HCT116 (cell line): Measurements from ENCODE around the gene MON2.

Source experiments
- EGR1 ChIP-seq: IDR thresholded peaks from 2 replicates; pipeline ENCODE4 v1.6.1; 2012; ENCODE audit warnings: low read depth
- EZH2 ChIP-seq: fragments of 200-600 bp; sonication (generic); IDR thresholded peaks from 2 replicates; pipeline ENCODE4 v1.6.1; 2017; ENCODE audit warnings: antibody characterized with exemption, mixed run types
- JUND ChIP-seq: IDR thresholded peaks from 2 replicates; pipeline ENCODE4 v1.6.1; 2012
- POLR2A ChIP-seq: IDR thresholded peaks from 2 replicates; pipeline ENCODE4 v1.7.0; 2011; ENCODE audit warnings: borderline replicate concordance; ENCODE audit not compliant: insufficient read depth, insufficient read length; ENCODE audit errors: extremely low read depth
- POLR2AphosphoS5 ChIP-seq: IDR thresholded peaks from 2 replicates; pipeline ENCODE4 v1.6.1; 2011; ENCODE audit warnings: mild to moderate bottlenecking, low read depth, low read length, moderate library complexity
- RAD21 ChIP-seq: IDR thresholded peaks from 2 replicates; pipeline ENCODE4 v1.6.1; 2012; ENCODE audit warnings: low read depth, mild to moderate bottlenecking
- REST ChIP-seq: IDR thresholded peaks from 2 replicates; pipeline ENCODE4 v1.6.1; 2012; ENCODE audit warnings: low read depth
- TF ChIP-seq, protein P1 (sequence below), 3 experiments: fragments of 200-600 bp in 1 of 3; sonication (generic) in 1 of 3; IDR thresholded peaks in 2 of 3; conservative IDR thresholded peaks in 1 of 3; 2 replicates each; pipeline ENCODE4 v1.5.1; 2012 to 2017; ENCODE audit warnings: low read depth in 2 of 3, low read length in 2 of 3, antibody characterized with exemption in 1 of 3, borderline replicate concordance in 1 of 3, control low read depth in 1 of 3, mild to moderate bottlenecking in 1 of 3, mixed read lengths in 1 of 3, mixed run types in 1 of 3, moderate library complexity in 1 of 3; ENCODE audit not compliant: insufficient read depth in 1 of 3
- TF ChIP-seq, protein P2 (sequence below): IDR thresholded peaks from 2 replicates; pipeline ENCODE4 v1.6.1; 2012

DNA sequence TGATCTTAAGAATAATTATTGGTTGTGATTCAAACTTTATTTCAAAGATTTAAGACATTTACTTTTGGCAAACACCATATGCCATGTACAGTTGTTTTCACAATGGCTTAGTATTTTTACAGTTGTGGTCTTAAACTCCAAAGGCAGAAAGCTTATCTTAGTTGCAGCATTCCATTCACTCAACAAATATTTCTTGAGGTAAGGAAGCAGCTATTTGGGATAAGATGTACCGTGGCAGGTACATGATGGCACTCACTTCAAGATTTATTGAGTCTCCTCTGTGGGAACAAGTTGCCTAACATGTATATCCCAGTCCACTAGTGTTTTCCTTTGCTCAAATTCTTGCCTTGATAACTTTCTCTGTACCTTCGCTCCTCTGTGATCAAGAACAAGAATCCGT, 8.0 kb upstream of the MON2 start:
- TF ChIP-seq, protein P1, sequence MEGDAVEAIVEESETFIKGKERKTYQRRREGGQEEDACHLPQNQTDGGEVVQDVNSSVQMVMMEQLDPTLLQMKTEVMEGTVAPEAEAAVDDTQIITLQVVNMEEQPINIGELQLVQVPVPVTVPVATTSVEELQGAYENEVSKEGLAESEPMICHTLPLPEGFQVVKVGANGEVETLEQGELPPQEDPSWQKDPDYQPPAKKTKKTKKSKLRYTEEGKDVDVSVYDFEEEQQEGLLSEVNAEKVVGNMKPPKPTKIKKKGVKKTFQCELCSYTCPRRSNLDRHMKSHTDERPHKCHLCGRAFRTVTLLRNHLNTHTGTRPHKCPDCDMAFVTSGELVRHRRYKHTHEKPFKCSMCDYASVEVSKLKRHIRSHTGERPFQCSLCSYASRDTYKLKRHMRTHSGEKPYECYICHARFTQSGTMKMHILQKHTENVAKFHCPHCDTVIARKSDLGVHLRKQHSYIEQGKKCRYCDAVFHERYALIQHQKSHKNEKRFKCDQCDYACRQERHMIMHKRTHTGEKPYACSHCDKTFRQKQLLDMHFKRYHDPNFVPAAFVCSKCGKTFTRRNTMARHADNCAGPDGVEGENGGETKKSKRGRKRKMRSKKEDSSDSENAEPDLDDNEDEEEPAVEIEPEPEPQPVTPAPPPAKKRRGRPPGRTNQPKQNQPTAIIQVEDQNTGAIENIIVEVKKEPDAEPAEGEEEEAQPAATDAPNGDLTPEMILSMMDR (IDR thresholded peaks at IDR 0.05 in 2 of 3, conservative IDR thresholded peaks at IDR 0.05 in 1 of 3; ENCODE audit: borderline replicate concordance in 1 of 3, insufficient read depth in 1 of 3, low read depth in 2 of 3, low read length in 2 of 3): no peak
- no peak for TF ChIP-seq EGR1
- TF ChIP-seq, protein P2, sequence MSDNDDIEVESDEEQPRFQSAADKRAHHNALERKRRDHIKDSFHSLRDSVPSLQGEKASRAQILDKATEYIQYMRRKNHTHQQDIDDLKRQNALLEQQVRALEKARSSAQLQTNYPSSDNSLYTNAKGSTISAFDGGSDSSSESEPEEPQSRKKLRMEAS: no peak
- TF ChIP-seq EZH2: no peak
- TF ChIP-seq RAD21: no peak
- no peak for TF ChIP-seq POLR2AphosphoS5
- TF ChIP-seq REST: no peak
- no peak for TF ChIP-seq POLR2A
- TF ChIP-seq JUND: no peak
